ENCODE measurements around the gene CCHCR1.
"Not testable (repeated sequence)": the region's sequence is repeated elsewhere in the genome, so short reads cannot be mapped to it uniquely, and the experiment has no call there.

The CCHCR1 gene, protein sequence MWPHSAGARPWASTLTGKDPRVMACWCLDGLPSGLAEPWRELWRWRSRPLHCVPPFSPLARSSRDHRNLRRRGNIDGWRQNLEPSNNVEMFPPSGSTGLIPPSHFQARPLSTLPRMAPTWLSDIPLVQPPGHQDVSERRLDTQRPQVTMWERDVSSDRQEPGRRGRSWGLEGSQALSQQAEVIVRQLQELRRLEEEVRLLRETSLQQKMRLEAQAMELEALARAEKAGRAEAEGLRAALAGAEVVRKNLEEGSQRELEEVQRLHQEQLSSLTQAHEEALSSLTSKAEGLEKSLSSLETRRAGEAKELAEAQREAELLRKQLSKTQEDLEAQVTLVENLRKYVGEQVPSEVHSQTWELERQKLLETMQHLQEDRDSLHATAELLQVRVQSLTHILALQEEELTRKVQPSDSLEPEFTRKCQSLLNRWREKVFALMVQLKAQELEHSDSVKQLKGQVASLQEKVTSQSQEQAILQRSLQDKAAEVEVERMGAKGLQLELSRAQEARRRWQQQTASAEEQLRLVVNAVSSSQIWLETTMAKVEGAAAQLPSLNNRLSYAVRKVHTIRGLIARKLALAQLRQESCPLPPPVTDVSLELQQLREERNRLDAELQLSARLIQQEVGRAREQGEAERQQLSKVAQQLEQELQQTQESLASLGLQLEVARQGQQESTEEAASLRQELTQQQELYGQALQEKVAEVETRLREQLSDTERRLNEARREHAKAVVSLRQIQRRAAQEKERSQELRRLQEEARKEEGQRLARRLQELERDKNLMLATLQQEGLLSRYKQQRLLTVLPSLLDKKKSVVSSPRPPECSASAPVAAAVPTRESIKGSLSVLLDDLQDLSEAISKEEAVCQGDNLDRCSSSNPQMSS

DNA sequence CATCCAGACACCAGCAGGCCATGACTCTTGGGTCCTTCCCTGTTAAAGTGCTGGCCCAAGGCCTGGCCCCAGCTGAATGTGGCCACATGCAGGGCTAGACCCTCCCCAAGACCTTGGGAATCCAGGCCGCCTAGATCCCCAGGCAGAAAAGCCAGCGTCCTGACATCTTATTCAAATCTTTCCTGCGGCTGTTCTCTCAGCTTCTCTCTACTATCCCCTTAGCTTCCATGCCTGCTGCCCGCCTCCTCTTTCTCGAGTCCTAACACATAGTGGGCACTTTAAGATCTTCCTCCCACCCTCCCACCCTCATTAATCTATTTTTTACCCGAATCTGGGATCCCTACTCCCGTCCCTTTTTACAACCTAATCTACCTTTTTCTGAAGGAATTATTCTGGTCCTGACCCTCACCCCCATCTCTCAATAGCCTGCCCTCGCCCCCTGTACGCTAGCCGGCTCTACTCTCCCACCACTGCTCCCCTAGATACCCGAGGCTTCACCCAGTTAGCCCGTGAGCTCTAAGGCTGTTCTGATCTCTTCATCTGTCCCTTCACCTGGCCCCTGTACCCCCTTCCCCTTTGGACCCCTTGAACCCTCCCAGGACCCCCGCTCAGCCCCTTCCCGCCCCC lies at the start of gene CCHCR1:
CCHCR1 (minus strand) TSS at position 290 of the 627 bp plus-strand sequence; CDS start at position 88, 202 bp downstream.
- no peak for DNase-seq

DNA sequence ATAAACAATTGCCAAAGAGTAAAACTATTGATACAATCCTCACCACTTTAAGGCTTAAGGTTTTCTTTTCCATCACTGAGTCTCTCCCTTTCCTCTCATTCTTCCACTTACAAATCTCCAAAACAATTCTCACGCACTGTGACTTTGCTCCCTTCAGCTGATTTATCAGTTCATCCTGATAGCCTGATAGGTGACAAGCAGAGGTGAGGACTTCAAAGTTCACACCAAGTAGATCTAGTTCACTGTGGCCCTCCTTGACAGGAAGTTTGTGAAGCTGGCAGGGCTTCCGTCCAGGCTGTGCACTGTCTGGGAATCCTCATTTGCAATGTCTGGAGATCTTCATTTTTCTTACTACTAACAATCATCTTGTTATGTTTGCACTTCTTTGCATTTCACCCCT lies 48.0 kb upstream of the CCHCR1 start:
- no peak for DNase-seq

DNA sequence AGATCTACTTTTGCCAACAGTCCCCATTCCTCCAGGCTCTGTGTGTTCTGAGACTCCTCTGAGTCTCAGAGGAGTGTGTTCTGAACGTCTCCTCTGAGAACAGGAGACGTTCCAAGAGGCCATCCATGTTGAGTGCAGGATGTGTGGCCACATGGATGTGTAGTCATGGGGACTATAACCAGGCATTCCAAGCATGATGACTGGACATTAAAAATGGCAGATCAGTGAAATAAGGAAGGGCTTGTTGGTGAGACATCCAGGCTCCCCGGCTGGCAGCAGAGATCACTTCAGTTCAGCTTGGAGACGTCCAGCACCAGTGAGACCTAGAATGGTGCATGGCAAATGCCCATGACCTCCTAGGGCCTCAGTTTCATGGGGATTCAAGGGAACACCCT lies 47.1 kb upstream of the CCHCR1 start:
- no peak for DNase-seq

DNA sequence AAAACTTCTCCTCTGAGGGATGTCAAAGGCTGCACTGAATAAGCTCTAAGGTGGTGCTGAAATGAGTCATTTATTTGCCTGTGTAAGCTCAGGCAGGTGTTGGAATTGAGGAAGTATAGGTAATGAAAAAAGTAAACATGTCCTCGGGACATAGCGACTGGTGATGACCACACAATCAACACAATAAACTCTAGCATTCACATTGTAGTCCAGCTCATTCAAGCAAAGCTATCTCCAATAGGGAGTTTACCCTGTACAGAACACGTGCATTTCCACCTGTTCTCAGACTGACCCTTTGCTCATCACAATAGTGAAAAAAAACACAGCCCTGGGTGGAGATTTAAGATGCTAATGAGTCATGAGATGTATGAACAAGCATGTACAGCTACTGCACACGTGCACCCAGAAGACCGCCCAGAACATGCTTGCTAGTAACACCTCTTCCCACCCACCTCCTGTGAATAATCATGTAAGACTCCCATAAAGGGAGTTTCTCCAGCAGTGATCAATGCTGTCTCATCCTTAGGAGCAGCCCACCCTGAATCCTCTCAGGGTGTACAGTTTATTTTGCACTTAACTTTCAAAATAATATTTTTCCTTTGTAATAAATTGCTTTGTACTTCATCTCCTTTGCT lies 45.9 kb upstream of the CCHCR1 start:
- DNase-seq, result no peak

DNA sequence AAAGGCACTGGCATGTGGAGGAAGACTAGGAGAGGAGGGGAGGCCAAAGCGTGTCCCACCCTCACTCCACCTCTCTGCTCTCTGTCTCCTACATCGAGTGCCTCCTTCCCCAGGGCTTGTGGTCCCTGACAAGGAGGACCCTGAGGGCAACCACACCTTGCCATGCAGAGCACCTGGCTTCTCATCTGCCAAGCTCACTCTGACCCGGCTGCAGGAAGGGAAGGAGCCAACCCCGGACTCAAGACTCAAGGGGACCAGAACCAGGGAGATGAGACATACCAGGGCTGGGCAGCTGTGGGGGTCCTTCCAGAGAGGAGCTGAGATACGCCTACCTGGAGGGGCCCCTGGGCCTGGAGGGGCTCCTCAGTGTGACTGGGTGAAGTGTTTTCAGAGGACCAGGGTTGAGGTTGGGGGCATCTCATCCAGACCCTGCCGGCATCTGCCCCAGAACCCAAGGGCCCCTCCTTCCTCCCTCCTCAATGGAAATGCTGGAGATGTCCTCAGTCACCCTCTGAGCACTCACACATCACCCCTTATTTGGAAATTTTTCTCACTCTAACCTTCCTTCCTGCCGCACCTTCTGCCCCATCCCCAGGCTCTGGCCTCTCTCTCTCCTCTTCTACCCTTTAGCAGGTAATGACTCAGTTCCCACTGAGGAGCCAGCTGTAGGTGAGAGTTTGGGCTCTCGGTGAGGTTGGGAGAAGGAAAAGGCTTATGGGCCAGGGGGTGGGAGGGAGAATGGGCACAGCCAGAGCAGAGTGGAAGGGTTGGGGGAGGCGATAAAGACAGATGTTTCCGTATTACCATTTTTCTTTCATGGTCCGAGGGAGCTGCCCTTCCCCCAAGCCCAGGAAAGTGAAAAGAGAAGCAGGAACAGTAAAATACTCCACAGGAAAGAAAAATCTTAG lies 44.9 kb upstream of the CCHCR1 start:
- DNase-seq, result no peak

DNA sequence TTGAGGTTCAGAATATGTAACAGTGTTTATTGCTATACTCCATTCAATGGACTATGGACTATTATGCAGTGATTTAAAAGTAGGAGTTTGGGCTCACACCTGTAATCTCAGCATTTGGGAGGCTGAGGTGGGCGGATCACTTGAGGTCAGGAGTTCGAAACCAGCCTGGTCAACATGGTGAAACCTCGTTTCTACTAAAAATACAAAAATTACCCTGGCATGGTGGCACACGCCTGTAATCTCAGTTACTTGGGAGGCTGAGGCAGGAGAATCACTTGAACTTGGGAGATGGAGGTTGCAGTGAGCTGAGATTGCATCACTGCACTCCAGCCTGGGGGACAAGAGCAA lies 41.5 kb upstream of the CCHCR1 start:
- DNase-seq, result not testable (repeated sequence)

DNA sequence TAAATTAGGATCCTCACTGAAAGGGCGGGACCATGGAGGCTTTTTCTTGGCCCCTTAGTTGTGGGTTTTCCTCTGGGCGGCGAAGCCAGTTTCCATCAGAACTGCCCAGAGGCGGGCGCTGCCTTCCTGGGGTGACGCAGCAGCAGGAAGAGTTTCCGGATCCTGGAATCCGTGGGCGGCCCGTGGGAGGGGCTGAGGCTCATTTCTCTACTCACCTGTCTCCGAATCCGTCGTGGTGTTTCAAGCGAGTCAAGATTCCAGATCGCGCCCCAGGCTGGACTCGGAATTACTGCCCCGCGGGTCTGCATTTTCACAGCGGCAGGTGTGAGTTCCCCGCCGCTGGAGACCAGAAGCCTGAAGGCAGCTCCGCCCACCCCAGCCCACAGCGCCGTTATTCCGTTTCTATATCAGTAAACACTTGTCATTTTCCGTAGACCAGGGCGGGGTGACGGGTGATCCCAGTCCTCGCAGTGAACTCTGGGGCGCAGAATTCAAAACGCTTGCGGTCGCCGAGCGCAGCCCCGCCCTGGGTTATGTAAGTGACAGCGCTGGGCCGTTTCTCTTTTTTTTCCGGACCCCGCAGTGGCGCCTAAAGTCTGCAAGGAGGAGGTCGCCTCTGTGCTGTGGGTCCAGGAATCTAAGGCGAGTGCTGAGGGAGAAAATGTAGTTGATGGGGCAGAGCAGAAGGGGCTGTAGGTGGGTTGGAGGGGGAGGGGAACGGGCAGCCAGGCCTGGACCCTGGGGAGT lies 40.1 kb upstream of the CCHCR1 start:
- peak; percentile 59 for DNase-seq

DNA sequence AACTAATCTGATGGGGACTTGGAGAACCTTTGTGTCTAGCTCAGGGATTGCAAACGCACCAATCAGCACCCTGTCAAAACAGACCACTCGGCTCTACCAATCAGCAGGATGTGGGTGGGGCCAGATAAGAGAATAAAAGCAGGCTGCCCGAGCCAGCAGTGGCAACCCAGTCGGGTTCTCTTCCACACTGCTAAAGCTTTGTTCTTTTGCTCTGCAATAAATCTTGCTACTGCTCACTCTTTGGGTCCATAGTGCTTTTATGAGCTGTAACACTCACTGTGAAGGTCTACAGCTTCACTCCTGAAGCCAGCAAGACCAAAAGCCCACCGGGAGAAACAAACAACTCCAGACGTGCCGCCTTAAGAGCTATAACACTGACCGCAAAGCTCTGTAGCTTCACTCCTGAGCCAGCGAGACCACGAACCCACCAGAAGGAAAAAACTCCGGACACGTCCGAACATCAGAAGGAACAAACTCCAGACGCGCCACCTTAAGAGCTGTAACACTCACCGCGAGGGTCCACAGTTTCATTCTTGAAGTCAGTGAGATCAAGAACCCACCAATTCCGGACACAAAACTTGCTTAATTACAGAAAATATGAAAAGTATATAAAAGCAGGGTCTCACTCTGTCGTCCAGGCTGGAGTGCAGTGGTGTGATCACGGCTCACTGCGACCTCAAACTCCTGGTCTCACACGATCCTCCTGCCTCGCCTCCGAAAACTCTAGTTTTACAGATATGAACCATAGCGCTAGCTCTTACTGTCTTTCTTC lies 38.8 kb upstream of the CCHCR1 start:
- DNase-seq, result not testable (repeated sequence)

DNA sequence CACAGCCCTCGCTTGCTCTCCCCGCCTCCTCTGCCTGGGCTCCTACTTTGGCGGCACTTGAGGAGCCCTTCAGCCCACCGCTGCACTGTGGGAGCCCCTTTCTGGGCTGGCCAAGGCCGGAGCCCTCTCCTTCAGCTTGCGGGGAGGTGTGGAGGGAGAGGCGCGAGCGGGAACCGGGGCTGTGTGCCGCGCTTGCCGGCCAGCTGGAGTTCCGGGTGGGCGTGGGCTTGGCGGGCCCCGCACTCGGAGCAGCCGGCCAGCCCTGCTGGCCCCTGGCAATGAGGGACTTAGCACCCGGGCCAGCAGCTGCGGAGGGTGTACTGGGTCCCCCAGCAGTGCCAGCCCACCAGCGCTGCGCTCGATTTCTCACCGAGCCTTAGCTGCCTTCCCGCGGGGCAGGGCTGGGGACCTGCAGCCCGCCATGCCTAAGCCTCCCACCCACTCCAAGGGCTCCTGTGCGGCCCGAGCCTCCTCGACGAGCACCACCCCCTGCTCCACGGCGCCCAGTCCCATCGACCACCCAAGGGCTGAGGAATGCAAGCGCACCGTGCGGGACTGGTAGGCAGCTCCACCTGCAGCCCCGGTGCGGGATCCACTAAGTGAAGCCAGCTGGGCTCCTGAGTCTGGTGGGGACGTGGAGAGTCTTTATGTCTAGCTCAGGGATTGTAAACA lies 37.8 kb upstream of the CCHCR1 start:
- not testable (repeated sequence) for DNase-seq

DNA sequence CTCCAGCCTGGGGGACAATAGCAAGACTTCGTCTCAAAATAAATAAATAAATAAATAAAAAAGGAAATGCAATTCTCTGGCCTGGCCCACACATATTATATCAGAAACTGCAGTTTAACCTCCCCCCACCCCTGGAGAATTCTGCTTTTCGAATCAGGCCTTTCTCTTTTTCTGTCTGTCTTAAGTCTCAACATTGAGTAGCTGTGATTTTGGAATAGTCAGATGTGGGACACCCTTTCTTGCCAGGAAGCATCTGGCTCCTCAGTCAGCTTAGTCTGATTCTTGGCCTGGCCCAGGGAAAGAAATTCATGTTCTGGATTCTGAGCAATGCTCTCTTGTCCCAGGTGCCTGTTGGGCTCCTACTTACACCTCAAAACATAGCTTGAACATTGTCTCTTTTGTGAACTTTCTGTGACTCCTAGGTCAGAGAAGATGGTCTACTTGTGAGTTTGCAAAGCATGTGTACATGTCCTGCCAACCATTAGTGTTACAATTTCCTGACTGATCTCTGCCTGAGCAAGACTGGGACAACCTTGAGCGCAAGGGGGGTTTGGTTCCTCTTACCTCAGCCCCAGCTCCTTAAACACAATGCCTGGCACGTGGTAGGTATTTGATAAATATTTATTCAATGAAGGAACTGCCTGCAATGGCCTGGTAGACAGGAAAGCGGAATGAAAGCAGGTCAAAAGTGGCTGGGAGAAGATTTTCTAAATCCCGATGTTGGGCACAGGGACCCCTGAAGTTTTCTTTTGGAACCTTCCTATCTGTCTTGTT lies 36.6 kb upstream of the CCHCR1 start:
- no peak for DNase-seq

DNA sequence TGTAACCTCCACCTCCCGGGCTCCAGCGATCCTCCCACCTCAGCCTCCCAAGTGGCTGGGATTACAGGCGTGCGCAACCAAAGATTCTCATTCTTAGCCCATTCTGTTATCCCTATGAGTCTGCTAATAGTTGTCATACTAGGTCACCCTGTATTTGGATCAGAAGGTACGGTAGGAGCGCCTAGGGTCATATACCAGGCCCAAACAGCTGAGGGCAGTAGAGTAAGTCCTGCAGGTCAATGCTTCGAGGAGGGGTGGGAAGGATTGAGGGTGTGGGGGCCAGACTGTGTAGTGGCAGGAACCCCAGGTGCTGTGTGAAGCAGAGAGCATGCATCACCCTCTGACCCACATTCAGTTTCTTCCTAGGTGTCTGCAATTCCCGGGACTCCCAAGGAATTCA lies 35.6 kb upstream of the CCHCR1 start:
- no peak for DNase-seq

DNA sequence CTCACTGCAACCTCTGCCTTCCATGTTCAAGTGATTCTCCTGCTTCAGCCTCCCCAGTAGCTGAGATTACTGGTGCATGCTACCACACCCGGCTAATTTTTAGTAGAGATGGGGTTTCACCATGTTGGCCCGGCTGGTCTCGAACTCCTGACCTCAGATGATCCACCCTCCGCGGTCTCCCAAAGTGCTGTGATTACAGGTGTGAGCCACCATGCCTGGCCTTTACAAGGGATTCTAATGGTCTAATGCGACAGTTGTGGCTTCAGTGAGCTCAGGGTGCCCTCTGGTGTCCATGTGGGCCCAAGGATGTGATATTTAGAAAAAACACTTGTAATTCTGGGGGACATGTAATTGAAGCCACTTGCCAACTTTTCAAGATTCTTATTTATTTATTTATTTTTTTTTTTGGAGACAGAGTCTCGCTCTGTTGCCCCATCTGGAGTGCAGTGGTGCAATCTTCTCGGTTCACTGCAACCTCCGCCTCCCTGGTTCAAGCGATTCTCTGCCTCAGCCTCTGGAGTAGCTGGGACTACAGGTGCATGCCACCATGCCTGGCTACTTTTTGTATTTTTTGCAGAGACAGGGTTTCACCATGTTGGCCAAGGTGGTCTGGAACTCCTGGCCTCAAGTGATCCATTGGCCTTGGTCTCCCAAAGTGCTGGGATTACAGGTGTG lies 35.0 kb upstream of the CCHCR1 start:
- DNase-seq, result peak; percentile 34

DNA sequence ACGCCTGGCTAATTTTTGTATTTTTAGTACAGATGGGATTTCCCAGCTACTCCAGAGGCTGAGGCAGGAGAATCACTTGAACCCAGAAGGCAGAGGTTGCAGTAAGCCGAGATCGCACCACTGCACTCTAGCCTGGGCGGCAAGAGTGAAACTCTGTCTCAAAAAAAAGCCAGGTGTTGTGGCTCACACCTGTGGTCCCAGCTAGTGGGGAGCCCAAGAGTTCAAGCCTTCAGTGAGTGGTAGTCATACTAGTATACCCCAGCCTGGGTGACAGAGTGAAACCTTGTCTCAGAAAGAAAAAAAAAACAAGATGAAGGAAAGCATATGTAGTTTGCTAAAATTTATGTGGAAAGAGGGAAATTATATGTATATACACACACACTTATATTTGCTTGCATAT lies 32.9 kb upstream of the CCHCR1 start:
- no peak for DNase-seq

DNA sequence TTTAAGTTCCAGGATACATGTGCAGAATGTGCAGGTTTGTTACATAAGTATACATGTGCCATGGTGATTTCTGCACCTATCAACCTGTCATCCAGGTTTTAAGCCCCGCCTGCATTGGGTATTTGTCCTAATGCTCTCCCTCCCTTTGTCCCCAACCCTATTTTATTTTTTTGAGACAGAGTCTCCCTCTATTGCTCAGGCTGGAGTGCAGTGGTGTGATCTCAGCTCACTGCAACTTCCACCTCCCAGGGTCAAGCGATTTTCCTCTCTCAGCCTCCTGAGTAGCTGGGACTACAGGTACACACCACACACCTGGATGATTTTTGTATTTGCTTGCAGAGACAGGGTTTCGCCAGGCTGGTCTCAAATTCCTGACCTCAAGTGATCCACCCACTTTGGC lies 31.6 kb upstream of the CCHCR1 start:
- not testable (repeated sequence) for DNase-seq

DNA sequence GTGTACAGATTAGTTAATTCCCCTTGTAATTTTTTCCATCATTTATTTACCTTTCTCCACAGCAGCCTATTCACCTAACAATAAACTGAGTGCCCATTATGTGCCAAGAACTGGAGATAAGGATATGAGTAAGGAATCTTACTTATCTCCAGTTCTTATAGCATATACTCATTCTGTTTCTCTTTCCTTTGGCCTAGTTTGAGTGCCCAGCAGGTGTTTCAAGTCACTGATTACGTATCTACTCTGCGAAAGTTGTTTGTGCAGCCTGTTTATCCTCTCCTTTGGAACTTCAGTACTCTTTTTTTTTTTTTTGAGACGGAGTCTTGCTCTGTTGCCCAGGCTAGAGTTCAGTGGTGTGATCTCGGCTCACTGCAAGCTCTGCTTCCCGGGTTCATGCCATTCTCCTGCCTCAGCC lies 30.2 kb upstream of the CCHCR1 start:
- no peak for DNase-seq

DNA sequence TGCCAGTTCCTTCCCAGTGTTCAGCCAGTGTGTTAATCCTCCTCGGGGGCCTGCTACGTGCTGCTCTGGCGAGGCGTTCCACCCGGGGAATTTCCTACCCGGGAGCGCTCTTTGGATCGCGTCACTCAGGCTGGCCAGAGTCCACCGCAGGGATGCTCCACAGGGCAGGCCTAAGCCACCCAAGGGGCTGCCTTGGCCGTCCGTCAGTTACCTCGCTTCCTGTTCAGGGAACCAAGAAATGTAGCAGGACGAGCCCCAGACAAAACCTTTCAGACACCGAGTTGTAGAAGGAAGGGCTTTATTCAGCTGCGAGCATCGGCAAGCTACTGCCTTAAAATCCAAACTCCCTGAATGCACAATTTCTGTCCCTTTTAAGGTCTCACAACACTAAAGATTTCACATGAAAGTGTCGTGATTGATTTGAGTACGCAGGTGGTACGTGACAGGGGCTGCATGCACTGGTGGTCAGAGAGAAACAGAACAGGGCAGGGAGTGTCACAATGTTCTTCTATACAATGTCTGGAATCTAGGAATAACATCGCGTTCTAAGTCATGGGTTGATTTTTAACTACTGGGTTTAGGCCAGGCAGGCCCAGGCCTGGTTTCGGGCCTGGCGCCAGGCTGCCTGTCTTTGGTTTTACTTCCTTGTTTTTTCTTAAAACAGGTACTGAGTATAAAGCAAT lies 28.6 kb upstream of the CCHCR1 start:
- no peak for DNase-seq

DNA sequence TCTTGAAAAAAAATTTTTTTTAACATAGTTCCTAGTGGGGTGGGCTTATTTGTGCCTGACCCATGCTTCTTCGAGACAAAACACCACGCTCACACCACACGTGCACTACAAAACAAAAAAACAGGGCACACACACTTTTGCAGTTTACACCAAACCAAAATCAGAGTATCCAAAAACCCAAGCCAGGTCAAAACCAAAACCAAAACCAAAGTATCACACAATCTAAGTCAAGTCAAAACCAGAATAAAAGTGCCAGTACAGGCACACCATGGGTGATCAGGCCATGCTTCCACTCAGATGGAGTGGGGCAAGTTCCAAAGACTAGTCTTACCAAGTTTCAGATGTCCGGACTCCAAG lies 28.1 kb upstream of the CCHCR1 start:
- DNase-seq, result not testable (repeated sequence)

DNA sequence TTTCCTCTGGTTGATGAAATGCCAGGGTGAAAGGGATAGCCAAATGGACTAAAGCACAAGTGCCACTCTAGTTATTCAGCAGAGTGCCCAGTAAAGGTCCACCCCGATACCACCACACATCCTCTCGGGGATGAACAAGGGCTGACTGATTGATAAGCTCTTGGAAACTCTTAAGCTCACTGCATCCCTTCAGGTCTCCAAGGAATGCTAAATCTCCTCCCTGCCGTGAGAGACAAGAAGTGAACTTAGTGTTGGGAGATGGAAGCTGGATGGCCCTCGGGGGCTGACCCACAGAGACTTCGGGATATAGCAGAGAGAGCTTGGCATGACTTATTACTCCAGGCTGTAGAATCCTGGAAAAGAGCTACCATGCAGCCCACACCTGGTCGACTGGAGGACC lies 26.3 kb upstream of the CCHCR1 start:
- DNase-seq, result not testable (repeated sequence)

All from NCI-H1105 (cell line).